ENCODE results near the gene KLF12. TPM values are rescaled to one million over a fixed set of nuclear protein-coding genes. Genes with fewer than 3 reads are reported as not detected.
A peak's percentile ranks its signal among the peaks of the same experiment; 100 is the strongest.

KLF12 gene
- total and polyA plus RNA-seq, 7 donors = 0.46 to 16.1 (median 12.2) TPM

- no peaks in the 10 kb centered on the region for H3K27me3 ChIP-seq
- TF ChIP-seq CTCF (IDR thresholded peaks at IDR 0.05) (no peak), POLR2A (IDR thresholded peaks at IDR 0.05) (no peak), POLR2AphosphoS5 (IDR thresholded peaks at IDR 0.05) (no peak), EP300 (IDR thresholded peaks at IDR 0.05) (no peak)
- intact Hi-C loops (cut with DNase I) = loop anchor here (5.0 kb wide), 1 partner anchor 37 kb away; no protein-coding TSS in a partner anchor
- peaks cover 0 to 15% (median 13%) of the 10 kb centered on the region in 4 donors for H3K4me1 ChIP-seq
- no peak overlapping the region for H3K27ac ChIP-seq
- DNase-seq = no peak
- H3K9me3 ChIP-seq = peaks cover 0 to 5% (median 2%) of the 10 kb centered on the region in 4 donors
- H3K36me3 ChIP-seq = no peaks in the 10 kb centered on the region
- no peak overlapping the region for H3K4me3 ChIP-seq
- WGBS, 2 donors = 89 to 93% methylated on average over 5 of the region's 5 CpGs
These were observed 19.6 kb downstream of the KLF12 start for GRCh38 chr13:74114641-74115040.

GRCh38 chr13:74114202-74114601, 20.0 kb downstream of the KLF12 start:
- WGBS, 2 donors = 97 to 98% methylated on average over 1 of the region's 1 CpG
- DNase-seq = no peak
- no peak overlapping the region for H3K4me3 ChIP-seq
- no peaks in the 10 kb centered on the region for H3K36me3 ChIP-seq
- peaks cover 0 to 15% (median 13%) of the 10 kb centered on the region in 4 donors for H3K4me1 ChIP-seq
- TF ChIP-seq POLR2AphosphoS5 (IDR thresholded peaks at IDR 0.05) = no peak
- no peak for TF ChIP-seq CTCF (IDR thresholded peaks at IDR 0.05)
- no peak for TF ChIP-seq POLR2A (IDR thresholded peaks at IDR 0.05)
- no peak for TF ChIP-seq EP300 (IDR thresholded peaks at IDR 0.05)
- H3K9me3 ChIP-seq = peaks cover 0 to 4% (median 2%) of the 10 kb centered on the region in 4 donors
- no peak overlapping the region for H3K27ac ChIP-seq
- H3K27me3 ChIP-seq = no peaks in the 10 kb centered on the region
- intact Hi-C loops (cut with DNase I) = loop anchor here (5.0 kb wide), 1 partner anchor 37 kb away; no protein-coding TSS in a partner anchor

- Histone ChIP-seq H3K27ac (peak overlapping the region in 3 of 4 donors; percentile 7 to 61 (median 11)), H3K9me3 (no peaks in the 10 kb centered on the region), H3K4me3 (no peak overlapping the region), H3K27me3 (no peaks in the 10 kb centered on the region), H3K36me3 (no peaks in the 10 kb centered on the region), H3K4me1 (peaks cover 0 to 15% (median 13%) of the 10 kb centered on the region in 4 donors)
- DNase-seq = no peak
- 60 to 76% methylated on average over 5 of the region's 5 CpGs for WGBS, 2 donors
- intact Hi-C loops (cut with DNase I) = loop anchor here (5.0 kb wide), 1 partner anchor 35 kb away; no protein-coding TSS in a partner anchor
- TF ChIP-seq CTCF (IDR thresholded peaks at IDR 0.05) = no peak
- TF ChIP-seq POLR2AphosphoS5 (IDR thresholded peaks at IDR 0.05) = no peak
- no peak for TF ChIP-seq POLR2A (IDR thresholded peaks at IDR 0.05)
- TF ChIP-seq EP300 (IDR thresholded peaks at IDR 0.05) = no peak
These were observed 22.0 kb downstream of the KLF12 start for GRCh38 chr13:74111901-74112824.

GRCh38 chr13:74111399-74111798, 22.8 kb downstream of the KLF12 start:
- Histone ChIP-seq H3K27ac (no peak overlapping the region), H3K27me3 (no peaks in the 10 kb centered on the region), H3K36me3 (no peaks in the 10 kb centered on the region), H3K4me3 (no peak overlapping the region), H3K4me1 (peaks cover 0 to 15% (median 13%) of the 10 kb centered on the region in 4 donors), H3K9me3 (no peaks in the 10 kb centered on the region)
- no peak for DNase-seq
- intact Hi-C loops (cut with DNase I) = loop anchor here (5.0 kb wide), 1 partner anchor 34 kb away; no protein-coding TSS in a partner anchor
- no peak for TF ChIP-seq EP300 (IDR thresholded peaks at IDR 0.05)
- no peak for TF ChIP-seq POLR2AphosphoS5 (IDR thresholded peaks at IDR 0.05)
- no peak for TF ChIP-seq CTCF (IDR thresholded peaks at IDR 0.05)
- no peak for TF ChIP-seq POLR2A (IDR thresholded peaks at IDR 0.05)
